ENCODE data around the gene FAM53A. TPM values are rescaled to one million over a fixed set of nuclear protein-coding genes. Genes with fewer than 3 reads are reported as not detected.

The FAM53A gene
- total and polyA plus RNA-seq, 2 of the 4 experiments (the other 2 are of a cell fraction) = 2.0 to 3.1 TPM

- H3K36me3 ChIP-seq (ENCODE audit: control insufficient read depth, insufficient read depth, low read length) = peaks cover 35% of the 10 kb centered on the region
- DNase-seq (no peak), ATAC-seq (ENCODE audit: low read depth) (no peak)
- no peak overlapping the region for H2AK5ac ChIP-seq (ENCODE audit: low read depth, low read length)
- H2AK9ac ChIP-seq (replicated peaks; ENCODE audit: low read depth, low read length, poor library complexity) = no peak overlapping the region
- no peak overlapping the region for H3K4me3 ChIP-seq (ENCODE audit: insufficient read depth, low read depth, low read length)
- intact Hi-C loops (cut with micrococcal nuclease) (no loop called here), in situ Hi-C loops (cut with MboI; ENCODE audit: low sequenced_read_pairs) (no loop called here), dilution Hi-C loops (cut with HindIII; ENCODE audit: low sequenced_read_pairs, unreplicated experiment) (no loop called here)
- H3K9ac ChIP-seq (ENCODE audit: low read depth, low read length) = no peak overlapping the region
- H2AFZ ChIP-seq (replicated peaks; ENCODE audit: low read length, poor library complexity) = no peak overlapping the region
- no peak overlapping the region for H3K56ac ChIP-seq (ENCODE audit: extremely low read depth, insufficient read depth, low read length)
- H3K9me3 ChIP-seq (ENCODE audit: control insufficient read depth, insufficient read depth, low read length) = no peaks in the 10 kb centered on the region
- H3K27me3 ChIP-seq (ENCODE audit: control insufficient read depth, insufficient read depth, low read length) = no peaks in the 10 kb centered on the region
- POLR2A ChIA-PET (ENCODE audit: unreplicated experiment) = no interaction called here
- H3K9me1 ChIP-seq (ENCODE audit: insufficient read depth, low read length) = no peaks in the 10 kb centered on the region; the same call in 1 of the 2 replicates
- H4K20me1 ChIP-seq (ENCODE audit: insufficient read depth, low read length) = peaks cover 21% of the 10 kb centered on the region
- TF ChIP-seq CHD1 (IDR thresholded peaks at IDR 0.05; ENCODE audit: low read depth, low read length) (no peak), NFE2L2 (IDR thresholded peaks at IDR 0.05; ENCODE audit: low read depth, low read length) (no peak), POLR2A (IDR thresholded peaks at IDR 0.05; ENCODE audit: low read depth, low read length) (no peak), USF2 (IDR thresholded peaks at IDR 0.05; ENCODE audit: low read depth, low read length) (no peak), CEBPB (IDR thresholded peaks at IDR 0.05; ENCODE audit: low read depth, low read length) (no peak), MAFK (IDR thresholded peaks at IDR 0.05; ENCODE audit: low read depth, low read length) (no peak), RFX5 (IDR thresholded peaks at IDR 0.05; ENCODE audit: low read depth, low read length) (no peak), BHLHE40 (IDR thresholded peaks at IDR 0.05; ENCODE audit: low read depth, low read length) (no peak), MXI1 (IDR thresholded peaks at IDR 0.05; ENCODE audit: borderline replicate concordance, low read depth, low read length) (no peak), RCOR1 (IDR thresholded peaks at IDR 0.05; ENCODE audit: insufficient replicate concordance, low read length) (no peak), ELK1 (IDR thresholded peaks at IDR 0.05; ENCODE audit: borderline replicate concordance, low read depth, low read length) (no peak), CTCF (conservative IDR thresholded peaks at IDR 0.05; ENCODE audit: low read depth, low read length) (no peak), MAZ (IDR thresholded peaks at IDR 0.05; ENCODE audit: borderline replicate concordance, low read depth, low read length) (no peak), SMC3 (IDR thresholded peaks at IDR 0.05; ENCODE audit: low read depth, low read length) (no peak), FOS (IDR thresholded peaks at IDR 0.05; ENCODE audit: low read depth, low read length) (no peak)
- no peak overlapping the region for H3K14ac ChIP-seq (replicated peaks; ENCODE audit: low read depth, low read length)
- H3K4ac ChIP-seq (ENCODE audit: low read depth, low read length) = no peak overlapping the region
- H3K27ac ChIP-seq (ENCODE audit: insufficient read depth, low read length) = no peak overlapping the region
- no peak overlapping the region for H4K91ac ChIP-seq (ENCODE audit: insufficient read depth, low read depth, low read length)
- CTCF ChIA-PET = no interaction called here
- no peak overlapping the region for H2BK20ac ChIP-seq (ENCODE audit: low read depth, low read length)
- no peak overlapping the region for H3K23ac ChIP-seq (ENCODE audit: low read depth, low read length)
- BruUV-seq (replicated peaks) = no TSS peak
- H2BK15ac ChIP-seq (ENCODE audit: low read depth, low read length) = no peak overlapping the region
- H2BK120ac ChIP-seq (ENCODE audit: low read depth, low read length) = no peak overlapping the region
- H4K8ac ChIP-seq (ENCODE audit: low read depth in 2 of 2, low read length in 2 of 2) = no peak overlapping the region
- H3K18ac ChIP-seq (ENCODE audit: low read depth, low read length) = no peak overlapping the region
- H3K79me1 ChIP-seq (ENCODE audit: low read depth in 1 of 2, low read length in 2 of 2) = peaks cover 0 to 23% of the 10 kb centered on the region in 2 experiments; a peak in 3 of 4 replicates
- H3K4me2 ChIP-seq (ENCODE audit: low read depth, low read length) = no peak overlapping the region
- H2BK5ac ChIP-seq (ENCODE audit: low read depth, low read length, poor library complexity, severe bottlenecking) = no peak overlapping the region
- WGBS, 2 experiments (ENCODE audit: extremely low coverage in 2 of 2, insufficient read length in 1 of 2) = 100% methylated on average over 1 of the region's 3 CpGs; no CpG with 5 or more reads in 1 of the 2 experiments
- no peak overlapping the region for H4K5ac ChIP-seq (ENCODE audit: low read depth, low read length)
- no peaks in the 10 kb centered on the region for H3K4me1 ChIP-seq (ENCODE audit: control insufficient read depth, insufficient read depth, low read length)
Measured at GRCh38 chr4:1690698-1691097, 6.6 kb upstream of the FAM53A start.
